Measurements from ENCODE around the gene MRTFA. TPM values are rescaled to one million over a fixed set of nuclear protein-coding genes. Genes with fewer than 3 reads are reported as not detected.

The MRTFA gene
- total RNA-seq, 1 experiment from 2014 or later, result 52.7 TPM

- peaks cover 88% of the 10 kb centered on the region for H3K36me3 Mint-ChIP-seq (ENCODE audit: insufficient read depth, unreplicated experiment)
- no peaks in the 10 kb centered on the region for H3K27me3 Mint-ChIP-seq (ENCODE audit: insufficient read depth, unreplicated experiment)
- no peaks in the 10 kb centered on the region for H3K9me3 Mint-ChIP-seq (ENCODE audit: unreplicated experiment)
- intact Hi-C loops (cut with micrococcal nuclease), result no loop called here
- DNase-seq (ENCODE audit: unreplicated experiment), result no peak
- BruUV-seq (replicated peaks), result no TSS peak
- no peak overlapping the region for H3K27ac Mint-ChIP-seq (ENCODE audit: low read depth, unreplicated experiment)
- H3K4me3 Mint-ChIP-seq (ENCODE audit: unreplicated experiment), result no peak overlapping the region
- H3K4me1 Mint-ChIP-seq (ENCODE audit: insufficient read depth, unreplicated experiment), result peaks cover 23% of the 10 kb centered on the region
- ChIA-PET POLR2A (interaction anchor here (0.8 kb wide), 1 partner anchor 234 kb away, joined by 3 read pairs; no protein-coding TSS in a partner anchor), CTCF (interaction anchor here (0.6 to 1.0 kb wide), 3 partner anchors 12 to 824 kb away, joined by 3 read pairs; no protein-coding TSS in a partner anchor)
- no peak for TF ChIP-seq CTCF (IDR thresholded peaks at IDR 0.05; ENCODE audit: unreplicated experiment)
Observed at GRCh38 chr22:40410731-40411505, 225.6 kb downstream of the MRTFA start.

GRCh38 chr22:40410272-40410671, 226.2 kb downstream of the MRTFA start:
- TSS peak; percentile 53 for BruUV-seq (replicated peaks)
- no peak overlapping the region for H3K27ac Mint-ChIP-seq (ENCODE audit: low read depth, unreplicated experiment)
- CTCF ChIA-PET, result interaction anchor here (0.6 to 1.0 kb wide), 4 partner anchors 11 to 825 kb away, joined by 3 to 5 read pairs (median 3); no protein-coding TSS in a partner anchor
- H3K27me3 Mint-ChIP-seq (ENCODE audit: insufficient read depth, unreplicated experiment), result no peaks in the 10 kb centered on the region
- peaks cover 17% of the 10 kb centered on the region for H3K4me1 Mint-ChIP-seq (ENCODE audit: insufficient read depth, unreplicated experiment)
- H3K9me3 Mint-ChIP-seq (ENCODE audit: unreplicated experiment), result no peaks in the 10 kb centered on the region
- intact Hi-C loops (cut with micrococcal nuclease), result no loop called here
- TF ChIP-seq CTCF (IDR thresholded peaks at IDR 0.05; ENCODE audit: unreplicated experiment), result no peak
- peaks cover 84% of the 10 kb centered on the region for H3K36me3 Mint-ChIP-seq (ENCODE audit: insufficient read depth, unreplicated experiment)
- no peak overlapping the region for H3K4me3 Mint-ChIP-seq (ENCODE audit: unreplicated experiment)
- POLR2A ChIA-PET, result interaction anchor here (0.6 to 0.8 kb wide), 3 partner anchors 18 to 234 kb away, joined by 3 to 4 read pairs (median 4); no protein-coding TSS in a partner anchor
- DNase-seq (ENCODE audit: unreplicated experiment), result peak; percentile 79

DNA sequence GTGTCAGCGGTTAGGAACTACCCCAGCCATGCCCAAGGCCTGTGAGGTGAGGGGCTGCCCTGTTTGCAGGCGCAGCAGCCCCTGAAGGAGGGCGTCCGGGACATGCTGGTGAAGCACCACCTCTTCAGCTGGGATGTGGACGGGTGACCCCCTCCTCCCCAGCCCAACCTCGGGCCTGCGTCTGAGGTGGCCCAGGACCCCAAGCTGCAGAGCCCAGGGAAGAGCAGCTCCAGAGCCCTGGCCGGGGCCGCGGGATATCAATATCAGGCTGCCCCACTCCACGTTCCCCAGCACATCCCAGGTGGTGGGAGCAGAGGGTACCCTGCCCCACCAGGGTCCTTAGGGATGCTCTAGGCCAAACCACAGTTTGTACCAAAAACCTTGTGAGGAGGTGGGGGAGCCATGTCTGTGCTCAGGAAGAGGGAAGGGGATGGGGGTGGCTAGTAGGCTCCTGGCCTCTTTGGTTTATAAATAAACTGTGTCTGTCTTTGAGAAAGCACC, 226.9 kb downstream of the MRTFA start:
- DNase-seq (ENCODE audit: unreplicated experiment), result no peak
- CTCF ChIA-PET, result interaction anchor here (0.5 to 0.9 kb wide), 2 partner anchors 236 to 867 kb away, joined by 4 to 5 read pairs; no protein-coding TSS in a partner anchor
- intact Hi-C loops (cut with micrococcal nuclease), result no loop called here
- no peaks in the 10 kb centered on the region for H3K27me3 Mint-ChIP-seq (ENCODE audit: insufficient read depth, unreplicated experiment)
- H3K36me3 Mint-ChIP-seq (ENCODE audit: insufficient read depth, unreplicated experiment), result peaks cover 79% of the 10 kb centered on the region
- no TSS peak for BruUV-seq (replicated peaks)
- H3K4me1 Mint-ChIP-seq (ENCODE audit: insufficient read depth, unreplicated experiment), result peaks cover 11% of the 10 kb centered on the region
- TF ChIP-seq CTCF (IDR thresholded peaks at IDR 0.05; ENCODE audit: unreplicated experiment), result no peak
- POLR2A ChIA-PET, result interaction anchor here (0.6 to 0.8 kb wide), 5 partner anchors 19 to 620 kb away, joined by 3 to 4 read pairs (median 3); no protein-coding TSS in a partner anchor
- H3K27ac Mint-ChIP-seq (ENCODE audit: low read depth, unreplicated experiment), result no peak overlapping the region
- no peak overlapping the region for H3K4me3 Mint-ChIP-seq (ENCODE audit: unreplicated experiment)
- no peaks in the 10 kb centered on the region for H3K9me3 Mint-ChIP-seq (ENCODE audit: unreplicated experiment)
